K562 (cell line): ENCODE measurements around the gene AFF3.

Experiments
- BCL6 ChIP-seq: fragments of 250-450 bp; sonication (Bioruptor Pico); IDR thresholded peaks from 2 replicates; pipeline ENCODE4 v1.4.0; 2020
- ELF2 ChIP-seq: fragments of 250-450 bp; sonication (Bioruptor Pico); IDR thresholded peaks from 2 replicates; pipeline ENCODE4 v1.5.0; 2021; ENCODE audit warnings: mild to moderate bottlenecking
- EZH2 ChIP-seq: IDR thresholded peaks from 2 replicates; pipeline ENCODE4 v1.6.1; 2012; ENCODE audit warnings: low read depth, mild to moderate bottlenecking, inconsistent platforms, low read length, borderline replicate concordance
- FOXJ3 ChIP-seq: sonication (generic); formaldehyde crosslinking; IDR thresholded peaks from 2 replicates; pipeline ENCODE4 v1.4.0; 2020; ENCODE audit warnings: mild to moderate bottlenecking, missing genetic modification reagents
- HDAC6 ChIP-seq: IDR thresholded peaks from 2 replicates; pipeline ENCODE4 v1.6.1; 2012; ENCODE audit warnings: low read depth, mild to moderate bottlenecking, control low read depth, inconsistent platforms, low read length, moderate library complexity
- HDGF ChIP-seq: fragments of 450-650 bp; IDR thresholded peaks from 2 replicates; pipeline ENCODE4 v1.6.1; 2016
- NR2C2 ChIP-seq, 2 experiments: fragments of 200-800 bp in 1 of 2; sonication (Bioruptor generic) in 1 of 2; sonication (generic) in 1 of 2; formaldehyde crosslinking in 1 of 2; IDR thresholded peaks; 2 replicates each; pipeline versions ENCODE4 v1.6.1 to v1.8.0; 2016 to 2022; ENCODE audit warnings: mild to moderate bottlenecking in 1 of 2, missing compliant biosample characterization in 1 of 2, missing genetic modification characterization in 1 of 2, missing genetic modification reagents in 1 of 2
- PHF8 ChIP-seq: fragments of 200-600 bp; sonication (generic); IDR thresholded peaks from 2 replicates; pipeline ENCODE4 v1.6.1; 2012; ENCODE audit warnings: mixed run types, mild to moderate bottlenecking, inconsistent platforms, low read length, moderate library complexity, borderline replicate concordance
- SIX5 ChIP-seq, 2 experiments: IDR thresholded peaks; 2 replicates each; pipeline ENCODE4 v1.6.1; 2011; ENCODE audit warnings: low read length in 2 of 2, borderline replicate concordance in 1 of 2, low read depth in 1 of 2, mild to moderate bottlenecking in 1 of 2, moderate library complexity in 1 of 2; ENCODE audit not compliant: insufficient read depth in 1 of 2
- SRSF9 ChIP-seq: fragments of 200-400 bp; formaldehyde crosslinking; IDR thresholded peaks from 2 replicates; pipeline ENCODE4 v1.6.1; 2017; ENCODE audit warnings: low read depth, low read length, borderline replicate concordance
- STAG1 ChIP-seq: sonication (generic); formaldehyde crosslinking; IDR thresholded peaks from 2 replicates; pipeline ENCODE4 v1.5.0; 2020; ENCODE audit warnings: missing genetic modification reagents, borderline replicate concordance
- ZNF197 ChIP-seq: fragments of 200-800 bp; sonication (Bioruptor generic); IDR thresholded peaks from 2 replicates; pipeline ENCODE4 v1.6.1; 2016; ENCODE audit warnings: low read depth, missing genetic modification characterization, missing compliant biosample characterization
- TF ChIP-seq, protein P1 (sequence below), 2 experiments: fragments of 450-650 bp; IDR thresholded peaks; 2 replicates each; pipeline ENCODE4 v1.6.1; 2018; ENCODE audit warnings: mild to moderate bottlenecking in 2 of 2, low read depth in 1 of 2; ENCODE audit not compliant: partially characterized antibody in 2 of 2
- TF ChIP-seq, protein P2 (sequence below), 3 experiments: IDR thresholded peaks in 2 of 3; conservative IDR thresholded peaks in 1 of 3; 2 replicates each; pipeline ENCODE4 v1.5.1; 2011 to 2012; ENCODE audit warnings: low read length in 3 of 3, mild to moderate bottlenecking in 3 of 3, control low read depth in 2 of 3, improper control_type of control experiment in 1 of 3, inconsistent platforms in 1 of 3, low read depth in 1 of 3, mixed read lengths in 1 of 3, moderate library complexity in 1 of 3; ENCODE audit not compliant: insufficient read depth in 2 of 3

DNA sequence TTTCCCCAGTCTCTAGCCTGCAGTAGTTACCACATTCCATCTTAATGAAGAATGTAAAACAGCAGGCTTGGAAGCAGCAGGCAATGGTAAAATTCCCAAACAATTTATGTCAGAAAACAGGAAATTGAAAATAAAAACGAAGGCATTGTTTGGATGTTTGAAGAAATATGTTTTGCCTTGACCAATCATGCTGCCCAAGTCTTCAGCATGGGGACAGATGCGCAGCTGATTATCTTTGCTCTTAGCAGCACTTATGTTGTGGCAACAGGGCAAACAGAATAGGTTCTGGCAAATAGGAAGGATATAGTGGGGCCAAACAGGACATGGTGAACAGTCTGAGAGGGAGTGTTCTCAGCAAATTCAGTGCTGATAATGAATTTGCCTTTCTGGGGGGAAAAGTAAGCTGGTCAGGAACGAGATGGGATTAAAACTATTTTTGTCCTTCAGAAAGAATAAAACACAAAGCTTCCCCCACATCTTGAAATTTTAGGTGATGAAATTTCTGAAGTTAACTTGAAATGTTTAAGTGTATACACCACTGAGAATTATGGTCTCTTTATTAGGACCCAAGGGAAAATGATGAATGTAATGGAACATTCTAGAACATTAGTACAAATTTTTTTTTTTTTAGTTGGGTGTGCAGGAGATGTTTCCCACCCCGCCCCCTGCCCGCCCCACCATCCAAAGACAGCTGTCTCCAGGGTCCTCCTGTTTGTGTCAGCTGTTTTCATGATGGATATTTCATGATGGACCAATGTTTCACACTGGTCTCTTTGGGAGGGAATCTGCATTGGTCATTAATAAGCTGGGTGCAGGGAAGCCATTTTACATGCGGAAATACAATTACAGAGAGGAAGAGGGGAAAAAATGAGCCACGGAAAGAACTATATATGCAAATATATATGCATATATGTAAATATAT is 413.0 kb downstream of the AFF3 start:
- TF ChIP-seq STAG1 (CRISPR knock-in tag) (no peak), BCL6 (no peak), HDAC6 (no peak), ZNF197 (CRISPR knock-in tag) (no peak), ELF2 (CRISPR knock-in tag) (no peak), SIX5 (IDR thresholded peaks at IDR 0.05; ENCODE audit: borderline replicate concordance in 1 of 2, insufficient read depth in 1 of 2, low read depth in 1 of 2, low read length in 2 of 2) (no peak), SRSF9 (no peak), PHF8 (no peak), NR2C2 (CRISPR knock-in tag; IDR thresholded peaks at IDR 0.05) (no peak), NR2C2 (tag; IDR thresholded peaks at IDR 0.05) (no peak), HDGF (no peak), FOXJ3 (CRISPR knock-in tag) (no peak), EZH2 (no peak)
- TF ChIP-seq, protein P1, sequence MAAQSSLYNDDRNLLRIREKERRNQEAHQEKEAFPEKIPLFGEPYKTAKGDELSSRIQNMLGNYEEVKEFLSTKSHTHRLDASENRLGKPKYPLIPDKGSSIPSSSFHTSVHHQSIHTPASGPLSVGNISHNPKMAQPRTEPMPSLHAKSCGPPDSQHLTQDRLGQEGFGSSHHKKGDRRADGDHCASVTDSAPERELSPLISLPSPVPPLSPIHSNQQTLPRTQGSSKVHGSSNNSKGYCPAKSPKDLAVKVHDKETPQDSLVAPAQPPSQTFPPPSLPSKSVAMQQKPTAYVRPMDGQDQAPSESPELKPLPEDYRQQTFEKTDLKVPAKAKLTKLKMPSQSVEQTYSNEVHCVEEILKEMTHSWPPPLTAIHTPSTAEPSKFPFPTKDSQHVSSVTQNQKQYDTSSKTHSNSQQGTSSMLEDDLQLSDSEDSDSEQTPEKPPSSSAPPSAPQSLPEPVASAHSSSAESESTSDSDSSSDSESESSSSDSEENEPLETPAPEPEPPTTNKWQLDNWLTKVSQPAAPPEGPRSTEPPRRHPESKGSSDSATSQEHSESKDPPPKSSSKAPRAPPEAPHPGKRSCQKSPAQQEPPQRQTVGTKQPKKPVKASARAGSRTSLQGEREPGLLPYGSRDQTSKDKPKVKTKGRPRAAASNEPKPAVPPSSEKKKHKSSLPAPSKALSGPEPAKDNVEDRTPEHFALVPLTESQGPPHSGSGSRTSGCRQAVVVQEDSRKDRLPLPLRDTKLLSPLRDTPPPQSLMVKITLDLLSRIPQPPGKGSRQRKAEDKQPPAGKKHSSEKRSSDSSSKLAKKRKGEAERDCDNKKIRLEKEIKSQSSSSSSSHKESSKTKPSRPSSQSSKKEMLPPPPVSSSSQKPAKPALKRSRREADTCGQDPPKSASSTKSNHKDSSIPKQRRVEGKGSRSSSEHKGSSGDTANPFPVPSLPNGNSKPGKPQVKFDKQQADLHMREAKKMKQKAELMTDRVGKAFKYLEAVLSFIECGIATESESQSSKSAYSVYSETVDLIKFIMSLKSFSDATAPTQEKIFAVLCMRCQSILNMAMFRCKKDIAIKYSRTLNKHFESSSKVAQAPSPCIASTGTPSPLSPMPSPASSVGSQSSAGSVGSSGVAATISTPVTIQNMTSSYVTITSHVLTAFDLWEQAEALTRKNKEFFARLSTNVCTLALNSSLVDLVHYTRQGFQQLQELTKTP (IDR thresholded peaks at IDR 0.05; ENCODE audit: low read depth in 1 of 2, partially characterized antibody in 2 of 2) = no peak
- TF ChIP-seq, protein P2, sequence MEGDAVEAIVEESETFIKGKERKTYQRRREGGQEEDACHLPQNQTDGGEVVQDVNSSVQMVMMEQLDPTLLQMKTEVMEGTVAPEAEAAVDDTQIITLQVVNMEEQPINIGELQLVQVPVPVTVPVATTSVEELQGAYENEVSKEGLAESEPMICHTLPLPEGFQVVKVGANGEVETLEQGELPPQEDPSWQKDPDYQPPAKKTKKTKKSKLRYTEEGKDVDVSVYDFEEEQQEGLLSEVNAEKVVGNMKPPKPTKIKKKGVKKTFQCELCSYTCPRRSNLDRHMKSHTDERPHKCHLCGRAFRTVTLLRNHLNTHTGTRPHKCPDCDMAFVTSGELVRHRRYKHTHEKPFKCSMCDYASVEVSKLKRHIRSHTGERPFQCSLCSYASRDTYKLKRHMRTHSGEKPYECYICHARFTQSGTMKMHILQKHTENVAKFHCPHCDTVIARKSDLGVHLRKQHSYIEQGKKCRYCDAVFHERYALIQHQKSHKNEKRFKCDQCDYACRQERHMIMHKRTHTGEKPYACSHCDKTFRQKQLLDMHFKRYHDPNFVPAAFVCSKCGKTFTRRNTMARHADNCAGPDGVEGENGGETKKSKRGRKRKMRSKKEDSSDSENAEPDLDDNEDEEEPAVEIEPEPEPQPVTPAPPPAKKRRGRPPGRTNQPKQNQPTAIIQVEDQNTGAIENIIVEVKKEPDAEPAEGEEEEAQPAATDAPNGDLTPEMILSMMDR (IDR thresholded peaks at IDR 0.05 in 2 of 3, conservative IDR thresholded peaks at IDR 0.05 in 1 of 3; ENCODE audit: insufficient read depth in 2 of 3, low read depth in 1 of 3, low read length in 3 of 3) = no peak
